Activated naive CD4-positive, alpha-beta T cell treated with anti-CD3 and anti-CD28 coated beads, Interleukin-2, amount 50 U/mL, for 72 hours (primary cell): ENCODE data around the gene BHLHE23. TPM values are rescaled to one million over a fixed set of nuclear protein-coding genes. Genes with fewer than 3 reads are reported as not detected.

ENCODE experiments used
- ATAC-seq, 2 donors: fragments of 150-1000 bp; cut with Tn5 transposase; 2 replicates each; pipeline ENCODE4 v1.10.0; 2021; ENCODE audit warnings: mild to moderate bottlenecking in 2 of 2, moderate library complexity in 2 of 2
- DNase-seq, 2 donors: peaks; one replicate each; pipeline ENCODE4 v3.0.0; 2021 to 2022; ENCODE audit warnings: low spot score in 2 of 2
- H3K27ac Mint-ChIP-seq, 2 donors: one replicate each; pipeline ENCODE4 v1.8.0; 2022; ENCODE audit warnings: mild to moderate bottlenecking in 2 of 2, mixed read lengths in 2 of 2
- H3K36me3 Mint-ChIP-seq, 2 donors: one replicate each; pipeline ENCODE4 v1.8.0; 2022; ENCODE audit warnings: mixed read lengths in 2 of 2
- H3K9me3 Mint-ChIP-seq, 2 donors: one replicate each; pipeline ENCODE4 v1.8.0; 2022; ENCODE audit warnings: mixed read lengths in 2 of 2
- total RNA-seq, 2 donors: library from RNA; stranded (reverse); gene quantifications; one replicate each; pipeline ENCODE4 v1.2.3, GENCODE V29; 2022

The BHLHE23 gene
- total RNA-seq, 2 donors from 2014 or later, result not detected

DNA sequence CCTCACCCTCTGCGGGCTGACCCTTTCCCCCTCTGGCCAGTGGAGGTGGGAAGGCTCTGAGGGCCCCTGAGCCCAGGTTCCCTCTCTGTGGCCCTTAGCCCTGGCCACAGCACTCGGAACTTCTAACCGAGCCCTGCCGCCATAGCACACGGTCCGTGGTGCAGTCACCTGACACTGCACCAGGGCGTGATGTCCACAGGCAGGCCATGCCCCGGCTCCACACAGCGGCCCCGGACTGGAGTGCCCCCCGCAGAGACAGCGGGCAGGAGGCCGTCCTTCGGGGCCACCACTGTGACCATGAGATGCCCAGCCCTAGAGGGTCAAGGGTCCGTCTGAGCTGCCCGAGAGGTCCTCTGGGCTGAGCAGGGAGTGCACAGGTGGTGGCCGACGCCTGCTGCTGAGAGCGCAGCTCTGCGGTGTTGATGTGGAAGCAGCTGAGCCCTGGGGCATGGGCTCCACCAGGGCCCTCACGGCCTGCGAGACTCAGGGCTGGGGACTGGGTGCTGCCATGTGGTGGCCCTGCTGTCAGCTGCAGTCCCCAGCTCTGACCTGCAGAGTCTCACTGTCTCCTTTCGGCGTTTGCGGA lies 11.2 kb upstream of the BHLHE23 start:
- Mint-ChIP-seq H3K36me3 (peaks cover 14% of the 10 kb centered on the region in 2 donors), H3K9me3 (peaks cover 7 to 13% of the 10 kb centered on the region in 2 donors), H3K27ac (no peak overlapping the region)
- peak in 1 of 2 donors; percentile 50 for DNase-seq
- ATAC-seq, result no peak

DNA sequence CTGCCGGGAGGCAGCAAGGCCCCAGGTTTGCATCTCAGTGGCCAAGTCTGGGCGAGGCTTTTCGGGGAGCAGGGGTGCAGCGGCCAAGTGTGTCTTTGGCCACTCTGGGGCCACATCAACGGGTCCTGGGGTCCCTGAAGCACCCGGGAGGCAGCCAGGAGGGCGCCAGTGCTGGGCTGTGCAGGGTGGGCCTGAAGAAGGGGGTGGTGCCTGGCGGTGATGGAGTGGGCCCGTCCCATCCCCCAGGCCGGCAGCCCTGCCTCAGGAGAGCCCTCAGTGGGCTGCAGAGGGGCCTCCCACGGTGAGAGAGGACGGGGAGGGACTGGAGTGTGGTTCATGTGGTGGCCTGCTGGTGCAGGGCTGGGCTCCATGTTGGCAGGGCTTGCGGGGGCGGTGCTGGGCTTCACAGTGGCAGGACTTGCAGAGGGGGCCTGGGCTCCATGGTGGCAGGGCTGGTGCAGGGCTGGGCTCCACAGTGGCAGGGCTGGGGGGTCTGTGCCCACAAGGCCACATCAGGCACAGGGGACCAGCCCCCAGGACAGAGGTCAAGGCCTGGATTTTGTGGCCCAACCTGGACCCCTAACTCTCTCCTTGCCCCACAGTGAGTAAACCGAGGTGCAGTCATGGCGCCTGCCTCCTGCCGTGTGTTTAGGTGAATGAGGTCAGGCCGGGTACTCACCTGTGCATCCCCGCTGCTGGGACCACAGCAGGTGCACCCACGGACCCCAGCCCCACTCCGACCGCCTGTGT lies 10.5 kb upstream of the BHLHE23 start:
- H3K27ac Mint-ChIP-seq, result no peak overlapping the region
- DNase-seq, result no peak
- H3K36me3 Mint-ChIP-seq, result peaks cover 15 to 20% of the 10 kb centered on the region in 2 donors
- H3K9me3 Mint-ChIP-seq, result peaks cover 8 to 13% of the 10 kb centered on the region in 2 donors
- no peak for ATAC-seq

DNA sequence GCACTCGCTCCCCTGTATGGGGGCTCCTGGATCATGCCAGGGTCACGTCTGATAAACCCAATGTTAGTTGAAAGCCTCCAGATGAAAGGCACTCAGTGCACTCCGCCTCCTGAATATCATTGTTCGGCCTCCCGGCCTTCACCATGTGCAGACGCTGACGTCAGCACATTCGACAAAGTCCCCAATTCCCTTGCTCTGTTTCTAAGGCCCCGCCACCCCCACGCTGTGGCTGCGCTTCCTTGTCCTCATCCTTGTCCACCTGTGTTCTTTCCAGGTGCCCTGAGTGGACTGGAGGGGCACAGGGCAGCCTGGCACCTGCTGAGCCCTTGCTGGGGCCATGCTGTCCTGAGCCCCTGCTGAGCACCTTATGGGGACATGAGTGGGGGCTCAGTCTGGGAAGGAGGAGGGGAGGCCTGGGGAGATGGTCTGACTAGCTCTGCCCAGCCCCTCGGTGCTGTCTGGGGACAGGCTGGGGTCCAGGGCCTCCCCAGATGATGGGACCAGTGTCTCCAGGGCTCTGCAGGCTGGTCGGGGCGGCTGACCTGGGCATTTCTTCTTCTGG lies 9.8 kb upstream of the BHLHE23 start:
- H3K9me3 Mint-ChIP-seq, result peaks cover 8 to 13% of the 10 kb centered on the region in 2 donors
- no peak overlapping the region for H3K27ac Mint-ChIP-seq
- no peak for ATAC-seq
- peaks cover 15 to 21% of the 10 kb centered on the region in 2 donors for H3K36me3 Mint-ChIP-seq
- no peak for DNase-seq

DNA sequence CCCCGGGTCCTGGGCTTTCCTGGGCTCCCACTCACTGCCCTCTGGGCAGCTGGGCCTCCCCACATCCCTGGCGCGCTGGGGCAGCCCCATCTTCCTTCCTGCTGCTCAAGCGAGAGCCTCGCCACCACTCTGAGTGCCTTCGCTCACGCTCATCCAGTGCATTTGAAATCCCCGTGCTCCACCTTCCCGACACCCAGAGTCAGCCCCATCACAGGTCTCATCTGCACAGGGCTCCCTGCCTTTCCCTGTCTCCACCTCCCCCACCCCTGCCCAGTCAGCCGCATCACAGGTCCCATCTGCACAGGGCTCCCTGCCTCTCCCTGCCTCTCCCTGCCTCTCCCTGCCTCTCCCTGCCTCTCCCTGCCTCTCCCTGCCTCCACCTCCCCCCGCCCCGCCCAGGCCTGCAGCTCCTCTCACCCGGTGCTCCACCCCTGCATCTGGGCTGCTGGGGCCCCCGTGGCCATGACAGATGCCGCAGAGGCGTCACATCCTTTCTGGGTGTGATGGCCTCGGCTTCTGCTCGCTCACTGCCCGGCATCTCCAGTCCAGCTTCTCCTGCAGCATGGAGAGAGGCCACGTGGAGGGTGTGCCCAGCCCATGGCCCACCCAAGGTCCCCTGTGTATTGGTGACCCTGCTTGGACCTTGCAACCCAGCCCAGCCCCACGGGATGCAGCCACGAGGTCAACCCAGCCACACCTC lies 9.0 kb upstream of the BHLHE23 start:
- peaks cover 8 to 13% of the 10 kb centered on the region in 2 donors for H3K9me3 Mint-ChIP-seq
- DNase-seq, result no peak
- H3K36me3 Mint-ChIP-seq, result peaks cover 15 to 21% of the 10 kb centered on the region in 2 donors
- ATAC-seq, result no peak
- no peak overlapping the region for H3K27ac Mint-ChIP-seq

DNA sequence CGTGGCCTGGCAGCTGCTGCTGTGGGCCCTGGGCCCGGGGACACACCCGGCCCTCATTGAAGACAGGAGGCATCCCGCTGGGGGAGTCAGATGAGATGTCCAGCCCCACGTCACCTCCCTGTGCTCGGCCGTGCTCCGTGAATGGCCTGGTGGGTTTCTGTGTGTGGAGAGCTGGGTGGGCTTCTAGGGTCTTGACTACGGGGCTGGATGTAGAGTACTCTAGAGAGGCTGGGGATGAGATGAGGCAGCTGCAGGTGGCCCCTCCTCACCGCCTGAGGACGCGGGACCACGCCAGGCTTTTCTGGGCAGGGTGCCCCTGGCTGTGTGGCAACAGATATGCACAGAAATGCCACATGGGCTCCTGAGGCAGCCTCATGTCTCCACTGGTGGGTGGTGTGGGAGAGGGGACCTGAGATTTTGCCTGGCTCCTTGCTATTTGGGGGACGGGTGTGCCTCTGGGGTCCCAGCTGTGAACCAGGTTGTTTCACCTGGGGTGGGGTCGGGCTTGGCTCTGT lies 8.4 kb upstream of the BHLHE23 start:
- ATAC-seq, result no peak

DNA sequence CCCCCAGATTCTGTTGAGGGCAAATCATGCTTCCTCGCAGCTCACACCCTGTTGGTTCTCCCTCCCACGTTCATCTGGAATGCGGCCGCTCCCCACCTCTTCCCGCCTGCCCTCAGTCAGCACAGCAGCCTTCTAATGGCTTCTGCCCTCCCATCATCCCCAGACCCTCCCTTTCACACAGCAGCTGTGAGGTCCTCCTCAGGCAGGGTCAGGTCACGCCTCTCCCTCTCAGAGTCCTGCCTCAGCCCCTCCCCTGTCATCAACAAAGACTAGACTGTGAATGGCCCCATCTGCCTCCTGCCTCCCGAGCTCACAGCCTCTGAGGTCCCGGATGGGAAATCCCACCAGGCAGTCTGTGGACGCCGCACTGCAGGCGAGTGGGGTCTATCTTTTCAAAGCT lies 7.9 kb upstream of the BHLHE23 start:
- Mint-ChIP-seq H3K36me3 (peaks cover 15 to 21% of the 10 kb centered on the region in 2 donors), H3K9me3 (peaks cover 8 to 13% of the 10 kb centered on the region in 2 donors), H3K27ac (no peak overlapping the region)
- DNase-seq, result no peak
- ATAC-seq, result no peak

More for the DNA sequence above, 8.4 kb upstream of the BHLHE23 start:
- Mint-ChIP-seq H3K9me3 (peaks cover 8 to 13% of the 10 kb centered on the region in 2 donors), H3K27ac (no peak overlapping the region), H3K36me3 (peaks cover 15 to 21% of the 10 kb centered on the region in 2 donors)
- no peak for DNase-seq

DNA sequence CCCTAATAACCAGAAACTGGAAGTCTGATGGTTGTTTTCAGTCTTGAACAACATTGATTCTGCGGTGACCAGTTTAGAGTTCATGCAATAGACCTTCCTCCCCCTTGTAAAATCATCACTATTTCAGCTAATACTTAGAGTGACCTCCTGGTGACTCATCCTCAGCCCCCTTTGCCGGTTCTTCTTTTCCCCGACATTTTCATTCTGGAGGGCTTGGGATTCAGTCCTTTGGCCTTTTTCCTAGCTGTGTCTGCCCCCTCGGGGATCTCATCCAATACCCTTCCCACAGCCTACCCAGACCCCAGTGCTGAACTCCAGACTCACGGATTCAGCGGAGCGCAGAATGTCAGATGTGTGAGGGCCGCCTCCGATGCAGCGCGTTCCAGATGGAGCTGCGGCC lies 7.5 kb upstream of the BHLHE23 start:
- Mint-ChIP-seq H3K27ac (no peak overlapping the region), H3K36me3 (peaks cover 15 to 21% of the 10 kb centered on the region in 2 donors), H3K9me3 (peaks cover 8 to 13% of the 10 kb centered on the region in 2 donors)
- ATAC-seq (no peak), DNase-seq (no peak)

DNA sequence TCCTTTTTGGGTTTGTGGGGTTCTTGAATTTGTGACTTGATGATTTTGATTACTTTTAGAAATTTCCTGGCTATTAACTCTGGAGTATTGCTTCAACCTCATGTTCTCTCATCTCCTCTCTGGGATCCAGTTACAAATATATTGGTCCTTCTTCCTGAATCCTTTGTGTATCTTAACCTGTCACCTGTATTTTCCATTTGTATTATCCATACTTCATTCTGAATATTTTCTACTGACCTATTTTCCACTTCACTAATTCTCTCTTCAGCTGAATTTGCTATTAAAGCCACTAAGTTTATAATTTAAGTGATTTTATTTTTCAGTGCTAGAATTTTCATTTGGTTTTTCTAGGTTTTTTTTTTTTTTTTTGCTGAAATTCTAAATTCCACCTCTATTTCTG lies 6.4 kb upstream of the BHLHE23 start:
- H3K36me3 Mint-ChIP-seq, result peaks cover 15 to 21% of the 10 kb centered on the region in 2 donors
- ATAC-seq, result no peak
- DNase-seq, result no peak
- peaks cover 8 to 13% of the 10 kb centered on the region in 2 donors for H3K9me3 Mint-ChIP-seq
- no peak overlapping the region for H3K27ac Mint-ChIP-seq

DNA sequence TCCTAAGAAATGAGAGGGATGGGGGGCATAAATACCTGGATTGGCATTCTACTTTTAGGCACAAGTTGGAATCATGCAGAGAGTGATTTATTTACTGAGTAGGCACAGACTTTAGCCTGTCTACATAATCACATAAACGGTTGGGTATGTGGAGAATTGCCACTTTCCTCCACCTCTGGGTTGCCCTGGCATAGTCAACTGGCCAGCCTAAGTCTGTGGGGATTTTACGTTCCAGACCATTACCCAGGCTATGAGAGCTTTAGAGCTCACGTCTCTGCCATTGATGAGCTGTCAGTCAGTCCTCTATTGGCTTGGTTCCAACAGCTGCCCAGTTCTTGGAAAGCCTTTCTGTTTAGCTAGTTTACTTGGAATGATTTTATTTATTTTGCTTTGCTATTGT lies 5.0 kb upstream of the BHLHE23 start:
- Mint-ChIP-seq H3K9me3 (peaks cover 8 to 13% of the 10 kb centered on the region in 2 donors), H3K27ac (no peak overlapping the region), H3K36me3 (peaks cover 15 to 21% of the 10 kb centered on the region in 2 donors)
- no peak for DNase-seq
- ATAC-seq, result no peak

DNA sequence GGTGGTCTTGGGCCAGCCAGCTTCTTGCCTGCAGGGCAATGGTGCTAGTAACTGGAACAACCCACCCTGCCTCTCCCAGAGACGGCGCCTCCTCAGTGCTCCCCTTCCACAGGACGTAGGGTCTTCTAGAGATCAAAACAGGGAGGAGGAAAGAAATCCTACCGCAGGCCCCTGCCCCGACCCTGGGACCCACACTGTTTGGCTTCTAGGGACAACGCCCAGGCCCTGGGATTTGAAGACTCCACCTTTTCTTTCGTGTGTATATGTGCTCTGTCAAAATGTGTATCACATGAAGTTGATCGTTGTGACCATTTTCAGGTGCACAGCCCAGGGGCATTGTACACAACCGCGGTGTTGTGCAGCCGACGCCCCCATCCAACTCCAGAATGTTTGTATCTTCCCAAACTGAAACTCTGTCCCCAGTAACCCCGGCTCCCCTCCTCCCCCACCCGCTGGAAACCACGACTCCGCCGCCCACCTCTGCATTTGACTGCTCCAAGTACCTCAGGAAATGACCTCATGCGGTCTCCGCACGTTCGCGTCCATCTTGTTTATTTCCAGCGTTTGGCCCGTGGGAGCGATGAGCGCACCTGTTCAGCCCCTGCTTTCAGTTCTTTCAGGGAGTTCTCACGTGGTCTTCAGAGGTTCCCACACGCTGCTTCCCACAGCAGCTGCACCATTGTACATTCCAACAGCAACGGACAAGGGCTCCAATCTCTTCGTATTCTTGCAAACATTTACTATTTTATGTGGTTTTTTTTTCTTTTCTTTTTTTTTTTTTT lies 3.4 kb upstream of the BHLHE23 start:
- DNase-seq (peak; percentile 61 to 69), ATAC-seq (peak; percentile 70)
- peaks cover 8 to 13% of the 10 kb centered on the region in 2 donors for H3K9me3 Mint-ChIP-seq
- no peak overlapping the region for H3K27ac Mint-ChIP-seq
- peaks cover 15 to 21% of the 10 kb centered on the region in 2 donors for H3K36me3 Mint-ChIP-seq

DNA sequence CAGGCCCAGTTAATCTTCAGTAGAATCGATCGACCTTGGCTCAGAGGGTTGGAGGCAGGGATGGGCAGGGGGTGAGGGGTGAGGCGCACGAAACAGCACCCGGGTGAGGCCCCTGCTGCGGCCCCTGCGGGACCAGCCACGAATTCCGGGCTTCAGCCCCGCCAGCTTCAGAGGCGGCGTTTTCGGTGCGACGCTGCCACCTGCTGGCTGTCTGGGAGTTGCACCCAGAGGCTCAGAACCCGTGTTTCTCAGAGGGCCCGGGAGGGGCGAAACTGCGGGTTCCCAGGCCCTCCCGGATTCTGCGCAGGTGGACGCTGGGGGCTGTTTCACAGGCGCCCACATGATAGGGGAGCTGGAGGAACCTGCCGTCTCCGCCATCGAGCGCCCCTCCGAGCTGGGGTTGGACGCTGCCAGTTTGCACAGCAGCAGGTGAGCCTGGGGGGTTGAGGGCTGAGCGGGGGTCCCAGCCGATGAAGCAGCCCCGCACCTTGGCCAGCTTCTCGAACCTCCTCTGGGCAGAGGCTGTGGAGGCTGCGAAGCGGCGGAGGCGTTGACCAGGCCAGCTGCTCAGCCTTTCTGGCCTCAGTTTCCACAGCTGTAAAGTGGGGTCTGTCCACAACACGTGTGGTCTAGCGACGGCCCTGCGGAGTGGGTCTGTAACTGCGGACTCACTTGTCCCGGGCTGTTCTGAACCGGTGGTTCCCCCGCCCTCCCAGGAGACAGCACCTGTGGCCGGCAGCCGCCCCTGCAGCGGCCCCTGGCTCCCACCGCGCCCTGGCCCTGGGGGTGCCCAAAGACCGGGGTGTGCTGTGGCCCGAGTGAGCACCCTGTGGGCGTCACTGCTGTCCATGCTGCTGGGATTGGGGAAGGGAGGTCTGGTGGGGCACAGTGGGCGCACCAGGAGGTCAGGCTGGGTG lies 2.5 kb upstream of the BHLHE23 start:
- H3K36me3 Mint-ChIP-seq, result peaks cover 14 to 20% of the 10 kb centered on the region in 2 donors
- no peak overlapping the region for H3K27ac Mint-ChIP-seq
- ATAC-seq, result peak; percentile 78 to 81
- H3K9me3 Mint-ChIP-seq, result peaks cover 8 to 13% of the 10 kb centered on the region in 2 donors
- peak; percentile 76 to 92 for DNase-seq

DNA sequence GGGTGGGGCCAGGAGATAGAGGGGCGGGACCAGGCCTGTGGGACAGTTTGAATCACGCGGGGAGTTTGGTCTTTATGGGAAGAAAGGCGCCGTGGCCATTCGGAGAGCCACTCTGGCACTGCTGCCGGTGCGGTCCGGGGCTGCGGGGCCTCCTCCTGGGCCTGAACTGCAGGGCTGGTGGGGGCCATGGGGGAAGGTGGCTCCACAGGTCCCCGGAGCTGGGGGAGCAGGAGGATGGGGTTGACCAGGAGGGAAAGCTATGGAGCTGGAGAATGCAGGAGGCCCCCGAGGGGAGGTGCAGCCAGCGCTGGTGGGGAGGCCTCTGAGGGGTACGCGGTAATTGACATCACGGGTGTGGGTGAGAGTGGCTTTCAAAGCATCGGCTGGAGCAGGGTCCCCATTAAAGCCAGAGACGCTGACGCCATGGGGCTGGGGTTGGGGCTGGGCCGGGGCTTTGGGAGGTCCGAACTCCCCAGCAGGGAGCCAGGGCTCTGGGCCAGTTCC lies 1.8 kb upstream of the BHLHE23 start:
- ATAC-seq, result peak in 1 of 2 donors; percentile 19
- Mint-ChIP-seq H3K27ac (no peak overlapping the region), H3K9me3 (peaks cover 5 to 7% of the 10 kb centered on the region in 2 donors), H3K36me3 (peaks cover 7 to 13% of the 10 kb centered on the region in 2 donors)
- peak in 1 of 2 donors; percentile 25 for DNase-seq

DNA sequence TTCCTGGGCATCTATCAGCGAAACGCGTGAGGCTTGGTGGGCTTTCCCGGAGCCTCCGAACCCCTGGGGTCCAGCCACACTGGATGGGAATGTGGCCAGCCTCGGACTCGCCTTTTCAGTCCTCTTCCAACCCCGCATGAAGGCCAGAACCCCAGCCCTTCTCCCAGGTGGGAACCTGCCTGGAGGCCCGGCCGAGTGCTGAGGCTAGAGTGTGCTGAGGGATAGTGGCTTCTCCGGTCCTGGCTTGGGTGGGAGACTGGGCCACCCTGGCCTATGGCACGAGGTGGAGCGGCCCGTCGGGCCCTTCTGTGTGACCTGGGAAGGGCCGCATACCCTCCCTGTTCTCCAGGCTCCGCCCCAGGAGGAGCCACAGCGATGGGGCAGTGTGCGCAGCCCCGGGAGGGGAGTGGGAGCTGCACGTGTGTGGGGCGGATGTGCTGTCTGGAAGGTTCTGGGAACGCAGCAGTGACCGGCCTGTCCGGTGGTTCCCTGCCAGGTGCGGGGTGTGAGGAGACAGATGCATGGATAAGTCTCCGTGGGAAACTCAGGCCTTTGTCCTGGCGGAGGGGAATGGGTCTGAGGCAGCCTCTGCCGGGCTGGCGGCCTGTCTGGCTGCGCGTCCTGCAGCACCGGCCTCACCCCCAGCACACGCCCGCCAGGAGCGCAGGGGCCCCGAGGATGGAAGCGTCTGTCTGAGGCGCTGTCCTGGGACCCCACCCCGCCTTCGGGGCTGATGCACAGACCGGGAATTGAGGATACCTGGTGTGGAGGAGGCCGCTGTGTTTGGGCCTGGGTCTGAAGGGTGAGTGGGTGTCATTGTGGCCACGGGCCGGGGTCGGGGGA lies 1.1 kb upstream of the BHLHE23 start:
- ATAC-seq (no peak), DNase-seq (no peak)
- Mint-ChIP-seq H3K27ac (no peak overlapping the region), H3K9me3 (peaks cover under 1% of the 10 kb centered on the region in 2 donors), H3K36me3 (peaks cover under 1 to 6% of the 10 kb centered on the region in 2 donors)

DNA sequence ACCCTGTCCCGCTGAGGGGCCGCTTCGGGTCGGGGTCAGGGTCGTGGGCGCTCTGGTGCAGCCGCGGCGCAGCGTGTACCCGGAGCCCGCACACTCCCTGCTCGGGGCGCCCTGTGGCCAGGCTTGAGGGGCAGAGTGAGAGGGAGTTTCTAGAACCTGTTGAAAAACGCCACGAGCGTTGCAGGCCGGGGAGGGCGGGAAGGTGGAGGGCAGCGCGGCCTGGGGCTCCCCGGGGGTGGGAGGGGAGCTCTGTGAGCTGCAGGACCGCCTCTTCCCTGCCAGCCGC lies 539 bp upstream of the BHLHE23 start:
- no peak for DNase-seq
- no peaks in the 10 kb centered on the region for H3K9me3 Mint-ChIP-seq
- H3K36me3 Mint-ChIP-seq, result peaks cover 0 to 1% of the 10 kb centered on the region in 2 donors
- ATAC-seq, result no peak
- H3K27ac Mint-ChIP-seq, result no peak overlapping the region
